Left lobe of liver (tissue), 2 donors: Measurements from ENCODE around the gene ZNF679. TPM values are rescaled to one million over a fixed set of nuclear protein-coding genes. Genes with fewer than 3 reads are reported as not detected.
"Not testable (repeated sequence)": the region's sequence is repeated elsewhere in the genome, so short reads cannot be mapped to it uniquely, and the experiment has no call there.

ENCODE experiments used
- ATAC-seq: fragments of 200-7000 bp; cut with Tn5 transposase; one replicate; pipeline ENCODE4 v1.9.1; 2020; ENCODE audit warnings: mild to moderate bottlenecking, moderate library complexity
- DNase-seq: peaks from one replicate; pipeline ENCODE4 v3.0.0-alpha.2; 2020; ENCODE audit warnings: low spot score
- total RNA-seq: library from RNA; stranded (reverse); gene quantifications from one replicate; pipeline ENCODE4 v1.2.1, GENCODE V29; 2021
- donor health status: DM: no; HTN: no; CAD: no; lungs with moderate emphysema.
- donor health status: DM: no; HTN: yes; CAD: no.

Gene ZNF679
- not detected for total RNA-seq

DNA sequence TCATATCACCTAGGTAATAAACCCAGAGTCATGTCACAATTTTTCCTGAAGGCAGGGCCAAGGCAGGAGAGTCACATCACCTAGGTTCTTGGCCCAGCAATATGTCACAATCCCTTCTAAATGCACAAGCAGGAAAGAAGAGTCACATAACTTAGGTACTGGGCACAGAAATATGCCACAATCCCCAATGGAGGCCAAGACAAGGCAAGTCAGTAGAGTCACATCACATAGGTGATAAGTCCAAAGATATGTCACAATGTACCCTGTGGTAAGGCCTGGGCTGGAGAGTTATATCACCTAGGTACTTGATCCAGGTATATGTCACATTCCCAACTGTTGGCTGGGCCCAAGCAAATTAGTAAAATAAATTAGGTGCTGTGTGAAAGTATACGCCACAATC lies at the start of gene ZNF679:
Gene ZNF679, plus strand, starts transcription at position 301 of the 400 bp plus-strand sequence. CDS start 20,644 bp downstream, outside the sequence.
- DNase-seq, ATAC-seq: not testable (repeated sequence)

GRCh38 chr7:64180989-64181388 lies 47.3 kb upstream of the ZNF679 start:
- DNase-seq (no peak), ATAC-seq (no peak)

- ATAC-seq: no peak
- no peak for DNase-seq
These were observed 46.7 kb upstream of the ZNF679 start for GRCh38 chr7:64181586-64181985.

DNA sequence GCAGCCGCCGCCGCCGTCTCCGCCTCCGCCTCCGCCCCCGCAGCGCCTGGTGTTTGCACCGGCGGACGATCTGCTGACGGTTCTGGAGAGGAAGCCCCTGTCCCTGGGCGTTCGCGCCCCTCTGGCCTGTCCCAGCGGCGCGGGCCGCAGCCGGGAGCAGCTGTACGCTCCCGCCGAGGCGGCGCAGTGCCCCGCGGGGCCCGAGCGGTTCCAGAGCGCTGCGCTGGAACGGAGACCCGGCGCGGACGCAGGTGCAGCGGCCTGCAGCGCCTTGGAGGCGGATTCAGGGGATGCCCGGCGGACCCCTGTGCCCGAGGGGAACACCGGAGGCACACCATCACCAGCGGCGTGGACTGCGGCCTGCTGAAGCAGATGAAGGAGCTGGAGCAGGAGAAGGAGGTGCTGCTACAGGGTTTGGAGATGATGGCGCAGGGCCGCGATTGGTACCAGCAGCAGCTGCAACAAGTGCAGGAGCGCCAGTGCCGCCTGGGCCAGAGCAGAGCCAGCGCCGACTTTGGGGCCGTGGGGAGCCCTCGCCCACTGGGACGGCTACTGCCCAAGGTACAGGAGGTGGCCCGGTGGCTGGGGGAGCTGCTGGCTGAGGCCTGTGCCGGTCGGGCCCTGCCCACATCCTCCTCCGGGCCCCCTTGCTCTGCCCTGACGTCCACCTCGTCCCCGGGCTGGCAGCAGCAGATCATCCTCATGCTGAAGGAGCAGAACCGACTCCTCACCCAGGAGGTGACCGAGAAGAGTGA lies 46.1 kb upstream of the ZNF679 start:
- ATAC-seq (no peak), DNase-seq (no peak)

DNA sequence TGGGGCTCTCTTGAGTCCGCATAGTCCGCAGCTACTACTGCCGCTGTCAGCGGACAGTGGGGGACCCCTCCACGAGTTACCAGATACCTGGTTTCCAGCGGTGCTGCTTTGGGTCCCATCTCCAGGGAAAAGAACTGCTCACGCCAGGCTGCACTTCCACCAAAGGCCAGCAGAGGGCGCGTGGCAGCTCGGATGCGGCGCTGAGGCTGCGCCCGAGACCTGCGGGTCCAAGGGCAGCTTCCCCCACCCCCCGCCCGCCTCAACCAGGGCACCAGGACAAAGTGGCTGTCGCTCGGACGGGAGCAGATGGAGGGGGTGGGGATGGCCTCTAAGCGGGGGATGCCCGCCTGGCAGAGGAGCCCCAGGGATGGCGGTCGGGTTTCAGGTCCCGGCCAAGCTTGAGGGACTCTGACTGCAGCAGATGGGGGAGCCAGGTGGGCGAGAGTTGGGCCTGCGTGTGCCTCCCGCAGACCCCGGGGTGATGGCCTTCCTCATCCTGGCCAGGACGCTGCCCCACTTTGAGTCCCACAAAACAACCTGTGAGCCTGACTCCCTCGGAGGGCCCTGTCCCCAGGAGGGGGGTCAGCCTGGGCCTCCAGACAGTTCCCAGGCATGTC lies 45.0 kb upstream of the ZNF679 start:
- DNase-seq (no peak), ATAC-seq (peak; percentile 81)

DNA sequence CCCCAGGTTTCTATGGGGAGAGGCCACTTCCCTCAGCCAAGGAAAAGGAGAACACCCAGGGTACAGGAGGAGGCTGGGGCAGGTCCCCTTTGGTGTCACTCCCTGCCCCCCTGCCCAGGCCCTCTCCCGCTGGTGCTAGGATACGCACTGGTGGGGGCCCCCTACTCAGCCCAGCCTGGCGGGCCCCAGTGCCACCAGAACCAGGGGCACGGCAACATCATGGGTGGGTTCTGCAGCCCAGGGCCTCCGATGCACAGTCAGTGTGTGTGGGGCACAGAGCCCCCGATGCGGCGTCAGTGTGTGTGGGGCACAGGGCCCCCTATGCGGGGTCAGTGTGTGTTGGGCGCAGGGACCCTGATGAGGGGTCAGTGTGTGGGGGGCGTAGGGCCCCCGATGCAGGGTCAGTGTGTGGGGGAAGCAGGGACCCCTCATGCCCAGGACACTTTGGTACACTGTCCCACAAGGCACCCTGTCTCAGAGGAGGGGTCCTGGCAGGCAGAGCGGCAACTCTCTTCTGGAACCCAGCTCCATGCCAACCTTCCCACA lies 44.4 kb upstream of the ZNF679 start:
- no peak for ATAC-seq
- DNase-seq: no peak

GRCh38 chr7:64184376-64184775 lies 43.9 kb upstream of the ZNF679 start:
- DNase-seq: no peak

DNA sequence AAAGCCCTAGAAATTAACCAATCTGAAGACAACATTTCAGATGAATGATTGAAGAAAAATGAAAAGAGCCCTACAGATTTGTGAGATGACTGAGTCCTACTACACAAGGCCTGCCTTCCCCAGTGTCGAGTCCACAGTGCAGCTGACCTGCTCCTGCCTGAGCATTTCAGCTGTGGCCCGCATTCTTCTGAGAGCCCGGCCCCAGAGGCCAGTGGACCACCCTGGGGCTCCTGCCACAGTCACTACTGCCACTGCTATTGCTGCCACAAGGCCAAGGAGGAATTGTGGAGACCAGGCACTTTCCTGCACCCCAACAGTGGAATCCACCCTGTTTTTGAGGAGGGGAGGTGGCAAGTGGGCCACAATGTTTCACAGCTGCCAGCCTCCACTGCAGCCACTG lies 40.9 kb upstream of the ZNF679 start:
- DNase-seq (no peak), ATAC-seq (no peak)

More at GRCh38 chr7:64184376-64184775, 43.9 kb upstream of the ZNF679 start:
- no peak for ATAC-seq

GRCh38 chr7:64192148-64192704 lies 36.0 kb upstream of the ZNF679 start:
- no peak for DNase-seq

GRCh38 chr7:64192775-64193174 lies 35.5 kb upstream of the ZNF679 start:
- no peak for DNase-seq
- no peak for ATAC-seq

More at GRCh38 chr7:64192148-64192704, 36.0 kb upstream of the ZNF679 start:
- ATAC-seq: no peak

GRCh38 chr7:64206903-64207302 lies 21.4 kb upstream of the ZNF679 start, which contains the start of gene ZNF735:
Gene ZNF735, plus strand, starts transcription at chr7:64207203. Its CDS starts 0 bp downstream, at chr7:64207203.
- ATAC-seq: no peak
- DNase-seq: no peak

DNA sequence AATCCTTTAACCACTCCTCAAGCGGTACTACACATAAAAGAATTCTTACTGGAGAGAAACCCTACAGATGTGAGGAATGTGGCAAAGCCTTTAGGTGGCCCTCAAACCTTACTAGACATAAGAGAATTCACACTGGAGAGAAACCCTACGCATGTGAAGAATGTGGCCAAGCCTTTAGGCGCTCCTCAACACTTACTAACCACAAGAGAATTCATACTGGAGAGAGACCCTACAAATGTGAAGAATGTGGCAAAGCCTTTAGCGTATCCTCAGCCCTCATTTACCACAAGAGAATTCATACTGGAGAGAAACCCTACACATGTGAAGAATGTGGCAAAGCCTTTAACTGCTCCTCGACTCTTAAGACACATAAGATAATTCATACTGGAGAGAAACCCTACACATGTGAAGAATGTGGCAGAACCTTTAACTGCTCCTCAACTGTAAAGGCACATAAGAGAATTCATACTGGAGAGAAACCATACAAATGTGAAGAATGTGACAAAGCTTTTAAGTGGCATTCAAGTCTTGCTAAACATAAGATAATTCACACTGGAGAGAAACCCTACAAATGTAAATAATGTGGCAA lies 8.5 kb upstream of the ZNF679 start:
- not testable (repeated sequence) for ATAC-seq, DNase-seq

DNA sequence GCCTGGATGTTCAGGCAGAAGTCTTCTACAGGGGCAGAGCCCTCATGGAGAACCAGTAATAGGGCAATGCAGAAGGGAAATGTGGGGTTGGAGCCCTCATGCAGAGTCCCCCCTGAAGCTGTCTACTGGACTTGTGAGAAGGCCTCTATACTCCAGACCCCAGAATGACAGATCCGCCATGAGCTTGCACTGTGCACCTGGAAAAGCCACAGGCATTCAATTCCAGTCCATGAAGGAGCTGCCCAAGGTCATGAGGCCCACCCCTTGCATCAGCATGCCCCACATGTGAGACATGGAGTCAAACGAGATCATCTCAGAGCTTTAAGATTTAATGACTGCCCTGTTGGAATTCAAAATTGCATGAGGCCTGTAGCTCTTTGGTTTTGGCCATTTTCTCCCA lies 4.9 kb upstream of the ZNF679 start:
- ATAC-seq (no peak), DNase-seq (no peak)

DNA sequence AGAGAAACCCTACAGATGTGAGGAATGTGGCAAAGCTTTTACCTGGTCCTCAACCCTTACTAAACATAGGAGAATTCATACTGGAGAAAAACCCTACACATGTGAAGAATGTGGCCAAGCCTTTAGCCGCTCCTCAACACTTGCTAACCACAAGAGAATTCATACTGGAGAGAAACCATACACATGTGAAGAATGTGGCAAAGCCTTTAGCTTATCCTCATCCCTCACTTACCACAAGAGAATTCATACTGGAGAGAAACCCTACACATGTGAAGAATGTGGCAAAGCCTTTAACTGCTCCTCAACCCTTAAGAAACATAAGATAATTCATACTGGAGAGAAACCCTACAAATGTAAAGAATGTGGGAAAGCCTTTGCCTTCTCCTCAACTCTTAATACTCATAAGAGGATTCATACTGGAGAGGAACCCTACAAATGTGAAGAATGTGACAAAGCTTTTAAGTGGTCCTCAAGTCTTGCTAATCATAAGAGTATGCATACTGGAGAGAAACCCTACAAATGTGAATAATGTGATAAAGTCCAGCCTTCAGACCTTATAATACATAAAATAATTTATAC lies 38.2 kb downstream of the ZNF679 start:
- ATAC-seq (no peak), DNase-seq (no peak)

DNA sequence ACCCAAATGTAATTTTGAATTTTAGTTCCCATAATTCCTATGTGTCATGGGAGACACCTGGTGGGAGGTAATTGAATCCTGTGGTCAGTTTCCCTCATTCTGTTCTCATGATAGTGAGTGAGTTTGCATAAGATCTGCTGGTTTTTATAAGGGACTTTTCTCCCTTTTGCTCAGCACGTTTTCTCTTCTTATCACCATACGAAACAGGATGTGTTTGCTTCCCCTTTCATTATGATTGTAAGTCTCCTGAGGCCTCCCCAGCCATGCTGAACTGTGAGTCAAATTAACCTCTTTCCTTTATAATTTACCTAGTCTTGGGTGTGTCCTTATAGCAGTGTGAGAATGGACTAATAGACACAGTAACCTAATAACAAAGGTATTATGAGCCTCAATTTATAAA lies 49.4 kb downstream of the ZNF679 start:
- DNase-seq (no peak), ATAC-seq (no peak)

DNA sequence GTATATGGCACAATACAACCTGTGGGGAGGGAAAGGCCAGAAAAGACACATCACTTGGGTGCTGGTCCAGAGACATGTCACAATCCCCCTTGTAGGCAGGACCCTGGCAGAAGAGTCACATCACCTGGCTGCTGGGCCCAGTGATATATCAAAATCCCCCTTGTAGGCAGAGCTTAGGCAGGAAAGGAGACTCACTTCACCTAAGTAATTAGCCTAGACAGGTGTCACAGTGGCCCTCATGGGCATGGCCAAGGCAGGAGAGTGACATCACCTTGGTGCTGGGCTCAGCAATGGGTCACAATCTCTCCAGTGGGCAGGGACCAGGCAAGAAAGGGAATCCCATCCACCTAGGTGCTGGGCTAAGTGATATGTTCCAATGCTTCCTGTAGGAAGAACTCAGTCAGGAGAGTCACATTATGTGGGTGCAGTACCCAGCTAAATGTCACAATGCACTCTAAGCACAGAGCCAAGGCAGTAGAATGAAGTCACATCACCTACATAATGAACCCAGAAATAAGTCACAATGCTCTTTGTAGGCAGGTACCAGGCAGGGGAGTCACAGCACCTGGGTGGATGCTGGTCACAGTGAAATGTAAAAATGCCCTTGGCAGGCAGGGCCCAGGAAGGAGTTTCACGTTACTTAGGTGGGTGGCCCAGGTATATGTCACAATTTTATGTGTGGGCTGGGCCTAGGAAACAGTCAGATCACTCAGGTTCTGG lies 66.6 kb downstream of the ZNF679 start:
- no peak for DNase-seq
- ATAC-seq: no peak

DNA sequence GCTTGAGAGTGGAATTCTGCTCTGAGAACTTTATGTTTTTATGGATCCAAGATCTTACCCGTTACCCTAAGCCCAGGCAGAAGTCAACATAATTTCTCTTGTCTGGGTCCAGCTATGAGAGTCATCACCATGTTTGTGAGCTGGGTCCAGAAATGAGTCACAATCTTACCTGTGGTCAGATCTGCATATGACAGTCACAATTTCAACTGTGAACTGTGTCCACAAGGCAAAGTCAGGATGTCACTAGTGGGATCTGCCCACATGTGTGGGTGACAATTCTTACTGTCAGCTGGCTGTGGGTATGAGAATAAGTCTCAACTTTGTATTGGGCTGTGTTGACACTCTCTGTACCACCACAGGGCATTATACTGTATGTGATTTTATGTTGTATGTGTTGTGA lies 69.1 kb downstream of the ZNF679 start:
- ATAC-seq, DNase-seq: not testable (repeated sequence)

- DNase-seq: no peak
- no peak for ATAC-seq
These were observed 72.5 kb downstream of the ZNF679 start for GRCh38 chr7:64300641-64301405.

- ATAC-seq: peak; percentile 96
- peak; percentile 99 for DNase-seq
These were observed 79.2 kb downstream of the ZNF679 start for GRCh38 chr7:64307254-64308015.
